ENCODE measurements around the gene NCAPD2.

DNA sequence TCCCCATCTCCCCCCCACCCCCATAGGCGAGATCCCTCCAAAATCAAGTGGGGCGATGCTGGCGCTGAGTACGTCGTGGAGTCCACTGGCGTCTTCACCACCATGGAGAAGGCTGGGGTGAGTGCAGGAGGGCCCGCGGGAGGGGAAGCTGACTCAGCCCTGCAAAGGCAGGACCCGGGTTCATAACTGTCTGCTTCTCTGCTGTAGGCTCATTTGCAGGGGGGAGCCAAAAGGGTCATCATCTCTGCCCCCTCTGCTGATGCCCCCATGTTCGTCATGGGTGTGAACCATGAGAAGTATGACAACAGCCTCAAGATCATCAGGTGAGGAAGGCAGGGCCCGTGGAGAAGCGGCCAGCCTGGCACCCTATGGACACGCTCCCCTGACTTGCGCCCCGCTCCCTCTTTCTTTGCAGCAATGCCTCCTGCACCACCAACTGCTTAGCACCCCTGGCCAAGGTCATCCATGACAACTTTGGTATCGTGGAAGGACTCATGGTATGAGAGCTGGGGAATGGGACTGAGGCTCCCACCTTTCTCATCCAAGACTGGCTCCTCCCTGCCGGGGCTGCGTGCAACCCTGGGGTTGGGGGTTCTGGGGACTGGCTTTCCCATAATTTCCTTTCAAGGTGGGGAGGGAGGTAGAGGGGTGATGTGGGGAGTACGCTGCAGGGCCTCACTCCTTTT, 43.1 kb downstream of the NCAPD2 start:
- TF ChIP-seq, protein P1, sequence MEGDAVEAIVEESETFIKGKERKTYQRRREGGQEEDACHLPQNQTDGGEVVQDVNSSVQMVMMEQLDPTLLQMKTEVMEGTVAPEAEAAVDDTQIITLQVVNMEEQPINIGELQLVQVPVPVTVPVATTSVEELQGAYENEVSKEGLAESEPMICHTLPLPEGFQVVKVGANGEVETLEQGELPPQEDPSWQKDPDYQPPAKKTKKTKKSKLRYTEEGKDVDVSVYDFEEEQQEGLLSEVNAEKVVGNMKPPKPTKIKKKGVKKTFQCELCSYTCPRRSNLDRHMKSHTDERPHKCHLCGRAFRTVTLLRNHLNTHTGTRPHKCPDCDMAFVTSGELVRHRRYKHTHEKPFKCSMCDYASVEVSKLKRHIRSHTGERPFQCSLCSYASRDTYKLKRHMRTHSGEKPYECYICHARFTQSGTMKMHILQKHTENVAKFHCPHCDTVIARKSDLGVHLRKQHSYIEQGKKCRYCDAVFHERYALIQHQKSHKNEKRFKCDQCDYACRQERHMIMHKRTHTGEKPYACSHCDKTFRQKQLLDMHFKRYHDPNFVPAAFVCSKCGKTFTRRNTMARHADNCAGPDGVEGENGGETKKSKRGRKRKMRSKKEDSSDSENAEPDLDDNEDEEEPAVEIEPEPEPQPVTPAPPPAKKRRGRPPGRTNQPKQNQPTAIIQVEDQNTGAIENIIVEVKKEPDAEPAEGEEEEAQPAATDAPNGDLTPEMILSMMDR (IDR thresholded peaks at IDR 0.05): no peak
- no peak for TF ChIP-seq ZFX (IDR thresholded peaks at IDR 0.05; ENCODE audit: borderline replicate concordance)
